K562 (cell line): ENCODE results near the gene DGAT2. TPM values are rescaled to one million over a fixed set of nuclear protein-coding genes. Genes with fewer than 3 reads are reported as not detected.

Experiments
- ATAC-seq: fragments of 200-7000 bp; cut with Tn5 transposase; 3 replicates; pipeline ENCODE4 v1.9.1; 2020; ENCODE audit warnings: moderate library complexity
- BruUV-seq: library from RNA; stranded (reverse); fragments of 400-500 nt; replicated peaks from 2 replicates; lab custom pipeline; 2021; lab: Mats Ljungman, UMichigan
- CTCF ChIA-PET: fragments of 300-600 bp; formaldehyde crosslinking; extraction: SDS; loops from one replicate; lab custom pipeline; 2021; ENCODE audit warnings: low intra/inter-chr PET ratio; lab: Yijun Ruan, JAX
- POLR2A ChIA-PET: fragments of 300-600, 350-650 bp; sonication (Branson Sonifier 250); formaldehyde crosslinking; extraction: SDS; loops from one replicate; lab custom pipeline; 2021; ENCODE audit warnings: antibody characterized with exemption, inconsistent platforms; lab: Yijun Ruan, JAX
- DNase-seq, 4 experiments: peaks; one replicate each; pipeline versions ENCODE4 v3.0.0 to v3.0.0-alpha.2; 2011 to 2018; ENCODE audit warnings: low spot score in 3 of 4, mixed read lengths in 3 of 4; ENCODE audit errors: extremely low read depth in 1 of 4
- FAIRE-seq: peaks from 2 replicates; lab custom pipeline; 2011; peaks lifted over from hg19 to GRCh38; lab: Jason Lieb, UNC
- H2AFZ ChIP-seq: 2 replicates; pipeline ENCODE4 v1.6.0; 2011; ENCODE audit warnings: low read depth, low read length, control low read depth, inconsistent platforms
- H3K27ac ChIP-seq: fragments of 200-600 bp; 3 replicates; pipeline ENCODE4 v1.8.0; 2011; ENCODE audit warnings: low read depth, mild to moderate bottlenecking, control low read depth, inconsistent platforms, low read length, moderate library complexity, mixed read lengths; ENCODE audit errors: extremely low read depth
- H3K27me3 ChIP-seq, 2 experiments: fragments of 300-600 bp in 1 of 2; 2 replicates in 1 of 2; 3 replicates in 1 of 2; pipeline versions ENCODE4 v1.6.0 to v1.8.0; 2011; ENCODE audit warnings: inconsistent platforms in 2 of 2, low read length in 2 of 2, mild to moderate bottlenecking in 1 of 2, mixed read lengths in 1 of 2, moderate library complexity in 1 of 2; ENCODE audit not compliant: control insufficient read depth in 2 of 2, insufficient read depth in 2 of 2
- H3K36me3 ChIP-seq: fragments of 300-600 bp; 3 replicates; pipeline ENCODE4 v1.8.0; 2011; ENCODE audit warnings: mild to moderate bottlenecking, low read length, inconsistent platforms; ENCODE audit not compliant: control insufficient read depth, insufficient read depth
- H3K4me1 ChIP-seq, 2 experiments: fragments of 200-600 bp in 1 of 2; replicated peaks in 1 of 2; 2 replicates in 1 of 2; 3 replicates in 1 of 2; pipeline versions ENCODE4 v1.5.1 to v1.8.0; 2011; ENCODE audit warnings: inconsistent platforms in 2 of 2, low read length in 2 of 2, mild to moderate bottlenecking in 1 of 2, mixed read lengths in 1 of 2, moderate library complexity in 1 of 2; ENCODE audit not compliant: control insufficient read depth in 2 of 2, insufficient read depth in 2 of 2
- H3K4me2 ChIP-seq: 2 replicates; pipeline ENCODE4 v1.6.1; 2011; ENCODE audit warnings: low read length, control low read depth, inconsistent platforms, mixed read lengths; ENCODE audit not compliant: insufficient read depth
- H3K4me3 ChIP-seq: fragments of 200-600 bp; sonication (generic), shearing (Covaris generic); 2 replicates; pipeline ENCODE4 v1.5.1; 2016; ENCODE audit warnings: control low read depth, inconsistent platforms
- H3K79me2 ChIP-seq: fragments of 200-600 bp; 3 replicates; pipeline ENCODE4 v1.8.0; 2011; ENCODE audit warnings: low read length, inconsistent platforms; ENCODE audit not compliant: control insufficient read depth, insufficient read depth
- H3K9ac ChIP-seq, 2 experiments: 2 replicates each; pipeline versions ENCODE4 v1.6.0 to v1.6.1; 2011; ENCODE audit warnings: low read depth in 2 of 2, low read length in 2 of 2, control low read depth in 1 of 2, inconsistent platforms in 1 of 2, mild to moderate bottlenecking in 1 of 2, mixed read lengths in 1 of 2; ENCODE audit not compliant: insufficient read depth in 1 of 2
- H3K9me1 ChIP-seq: one replicate; pipeline ENCODE4 v1.6.0; 2011; ENCODE audit warnings: inconsistent platforms, mild to moderate bottlenecking, low read length, moderate library complexity; ENCODE audit not compliant: control insufficient read depth, insufficient read depth
- H3K9me3 ChIP-seq: replicated peaks from 2 replicates; pipeline ENCODE4 v1.5.1; 2011; ENCODE audit warnings: low read depth, low read length, inconsistent platforms; ENCODE audit not compliant: control insufficient read depth, insufficient read depth
- H4K20me1 ChIP-seq: replicated peaks from 2 replicates; pipeline ENCODE4 v1.6.1; 2011; ENCODE audit warnings: low read length, inconsistent platforms, mixed read lengths; ENCODE audit not compliant: control insufficient read depth, insufficient read depth
- ARID3B ChIP-seq: fragments of 250-450 bp; sonication (Bioruptor Pico); IDR thresholded peaks from 2 replicates; pipeline ENCODE4 v1.4.0; 2020; ENCODE audit warnings: borderline replicate concordance
- CXXC5 ChIP-seq: fragments of 250-450 bp; sonication (Bioruptor Pico); IDR thresholded peaks from 2 replicates; pipeline ENCODE4 v1.8.0; 2022; ENCODE audit warnings: inconsistent platforms, mild to moderate bottlenecking, moderate library complexity
- GABPA ChIP-seq: fragments of 200-800 bp; sonication (Bioruptor generic); conservative IDR thresholded peaks from 2 replicates; pipeline ENCODE4 v1.6.1; 2016; ENCODE audit warnings: low read depth, missing genetic modification characterization, missing compliant biosample characterization
- GTF2A2 ChIP-seq: IDR thresholded peaks from 2 replicates; pipeline ENCODE4 v1.6.1; 2016; ENCODE audit warnings: mild to moderate bottlenecking, missing genetic modification characterization, missing compliant biosample characterization
- POLR2A ChIP-seq: fragments of 450-650 bp; conservative IDR thresholded peaks from 2 replicates; pipeline ENCODE4 v1.6.1; 2016
- TEAD4 ChIP-seq, 2 experiments: sonication (generic) in 1 of 2; formaldehyde crosslinking in 1 of 2; IDR thresholded peaks; 2 replicates each; pipeline versions ENCODE4 v1.6.1 to v1.8.0; 2012 to 2022; ENCODE audit warnings: borderline replicate concordance in 1 of 2, inconsistent platforms in 1 of 2, low read length in 1 of 2, mild to moderate bottlenecking in 1 of 2, missing genetic modification reagents in 1 of 2
- YY1 ChIP-seq, 3 experiments: IDR thresholded peaks; 2 replicates each; pipeline ENCODE4 v1.6.1; 2011; ENCODE audit warnings: low read length in 2 of 3, mild to moderate bottlenecking in 2 of 3, moderate library complexity in 2 of 3, borderline replicate concordance in 1 of 3, control low read depth in 1 of 3, low read depth in 1 of 3; ENCODE audit not compliant: insufficient read depth in 3 of 3, insufficient replicate concordance in 2 of 3, control insufficient read depth in 1 of 3, insufficient read length in 1 of 3; ENCODE audit errors: extremely low read depth in 1 of 3
- ZBTB8A ChIP-seq: fragments of 450-650 bp; IDR thresholded peaks from 2 replicates; pipeline ENCODE4 v1.6.1; 2018; ENCODE audit warnings: mild to moderate bottlenecking, moderate library complexity; ENCODE audit not compliant: partially characterized antibody
- ZNF436 ChIP-seq: fragments of 250-450, 450-650 bp; sonication (Bioruptor Pico); formaldehyde crosslinking; IDR thresholded peaks from 2 replicates; pipeline ENCODE4 v1.7.0; 2020; ENCODE audit warnings: mild to moderate bottlenecking
- ZNF778 ChIP-seq: fragments of 450-650 bp; formaldehyde crosslinking; IDR thresholded peaks from 2 replicates; pipeline ENCODE4 v1.4.0; 2020; ENCODE audit warnings: mild to moderate bottlenecking, moderate library complexity
- ZNF79 ChIP-seq: fragments of 250-450 bp; sonication (Bioruptor Pico); IDR thresholded peaks from 2 replicates; pipeline ENCODE4 v1.4.0; 2020; ENCODE audit warnings: low read depth, mild to moderate bottlenecking, moderate library complexity
- WGBS: fragments of 100-300 bp; shearing (Covaris generic); methylation state at CpG from one replicate; pipeline ENCODE4 v1.1.6; 2016; ENCODE audit warnings: low coverage, mixed read lengths; ENCODE audit not compliant: insufficient coverage; ENCODE audit errors: missing lambda C conversion rate; 5-methylcytosine and 5-hydroxymethylcytosine counted together
- in situ Hi-C: fragments of 300-500 bp; cut with MboI; formaldehyde crosslinking; loops from 4 replicates; pipeline ENCODE4 v1.15.0; 2018; ENCODE audit warnings: inconsistent platforms, mixed read lengths
- intact Hi-C: fragments of 100-400 bp; cut with micrococcal nuclease; formaldehyde crosslinking; loops from 2 replicates; pipeline ENCODE4 v1.14.2; 2022
- polyA plus RNA-seq, 8 experiments: library from polyadenylated mRNA; depleted of rRNA in 4 of 8; stranded (reverse) in 5 of 8; unstranded in 3 of 8; fragments of >200 nt; fragmentation: Nextera tagmentation in 2 of 8; fragmentation: Illumina TruSeq in 1 of 8; extraction: Ambion mirVana in 2 of 8; extraction: Trizol in 1 of 8; gene quantifications; 2 replicates each; pipeline versions ENCODE4 v1.2.1 to v1.2.3, GENCODE V29; 2011 to 2014; ENCODE audit warnings: inconsistent platforms in 1 of 8, missing spikeins in 1 of 8
- total RNA-seq, 7 experiments: library from RNA; depleted of rRNA in 6 of 7; stranded (reverse); fragments of >200 nt in 6 of 7; fragmentation: Illumina TruSeq in 2 of 7; extraction: Trizol in 2 of 7; gene quantifications; 2 replicates each; pipeline versions ENCODE4 v1.2.1 to v1.2.3, GENCODE V29; 2011 to 2021; ENCODE audit warnings: low replicate concordance in 1 of 7
- TF ChIP-seq, protein P1 (sequence below): IDR thresholded peaks from 3 replicates; pipeline ENCODE4 v1.6.1; 2011; ENCODE audit warnings: borderline replicate concordance, mild to moderate bottlenecking; ENCODE audit not compliant: insufficient read length, insufficient read depth
- TF ChIP-seq, protein P2 (sequence below): fragments of 450-650 bp; IDR thresholded peaks from 2 replicates; pipeline ENCODE4 v1.6.1; 2017; ENCODE audit warnings: antibody characterized with exemption, mild to moderate bottlenecking

Gene DGAT2
- total and polyA plus RNA-seq, 9 of the 15 experiments (the other 6 are each of a cell fraction or from before 2014, with no cell fraction given): 0.68 to 2.8 (median 1.8) TPM

- peak overlapping the region; percentile 79 for H3K27ac ChIP-seq
- DNase-seq: peak in 1 of 4 experiments; percentile 56
- H3K4me2 ChIP-seq: peak overlapping the region; percentile 84
- no peaks in the 10 kb centered on the region; the same call in 1 of the 2 replicates for H4K20me1 ChIP-seq
- H3K9me3 ChIP-seq: no peaks in the 10 kb centered on the region
- WGBS: under 1% methylated on average over 35 of the region's 60 CpGs
- no peaks in the 10 kb centered on the region for H3K36me3 ChIP-seq
- H3K4me1 ChIP-seq: peaks cover 14 to 28% of the 10 kb centered on the region in 2 experiments
- peaks cover 48% of the 10 kb centered on the region for H3K79me2 ChIP-seq
- BruUV-seq: no TSS peak
- FAIRE-seq: no peak
- H3K27me3 ChIP-seq: no peaks in the 10 kb centered on the region
- H3K9ac ChIP-seq: peak overlapping the region; percentile 75 to 92
- POLR2A ChIA-PET: interaction anchor here (0.7 kb wide), 1 partner anchor 307 kb away, joined by 3 read pairs; no protein-coding TSS in a partner anchor
- intact Hi-C loops (no loop called here), in situ Hi-C loops (no loop called here)
- peak overlapping the region; percentile 98 for H2AFZ ChIP-seq
- peak; percentile 62 for ATAC-seq
- CTCF ChIA-PET: no interaction called here
- H3K9me1 ChIP-seq: no peaks in the 10 kb centered on the region
- H3K4me3 ChIP-seq: peak overlapping the region; percentile 87
- TF ChIP-seq ZNF436 (no peak), ZNF778 (CRISPR knock-in tag) (no peak), TEAD4 (IDR thresholded peaks at IDR 0.05; ENCODE audit: low read length) (no peak), TEAD4 (CRISPR knock-in tag; IDR thresholded peaks at IDR 0.05; ENCODE audit: borderline replicate concordance) (no peak), GABPA (tag) (no peak), ARID3B (CRISPR knock-in tag) (no peak), CXXC5 (no peak), ZNF79 (CRISPR knock-in tag) (no peak), POLR2A (peak; percentile 17; the same call in 1 of the 2 replicates), ZBTB8A (no peak), GTF2A2 (no peak), YY1 (IDR thresholded peaks at IDR 0.05; ENCODE audit: borderline replicate concordance in 1 of 3, control insufficient read depth in 1 of 3, extremely low read depth in 1 of 3, insufficient read depth in 3 of 3, insufficient read length in 1 of 3, insufficient replicate concordance in 2 of 3, low read depth in 1 of 3, low read length in 2 of 3) (peak in 1 of 3 experiments; percentile 38)
- TF ChIP-seq, protein P1, sequence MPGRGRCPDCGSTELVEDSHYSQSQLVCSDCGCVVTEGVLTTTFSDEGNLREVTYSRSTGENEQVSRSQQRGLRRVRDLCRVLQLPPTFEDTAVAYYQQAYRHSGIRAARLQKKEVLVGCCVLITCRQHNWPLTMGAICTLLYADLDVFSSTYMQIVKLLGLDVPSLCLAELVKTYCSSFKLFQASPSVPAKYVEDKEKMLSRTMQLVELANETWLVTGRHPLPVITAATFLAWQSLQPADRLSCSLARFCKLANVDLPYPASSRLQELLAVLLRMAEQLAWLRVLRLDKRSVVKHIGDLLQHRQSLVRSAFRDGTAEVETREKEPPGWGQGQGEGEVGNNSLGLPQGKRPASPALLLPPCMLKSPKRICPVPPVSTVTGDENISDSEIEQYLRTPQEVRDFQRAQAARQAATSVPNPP: no peak
- TF ChIP-seq, protein P2, sequence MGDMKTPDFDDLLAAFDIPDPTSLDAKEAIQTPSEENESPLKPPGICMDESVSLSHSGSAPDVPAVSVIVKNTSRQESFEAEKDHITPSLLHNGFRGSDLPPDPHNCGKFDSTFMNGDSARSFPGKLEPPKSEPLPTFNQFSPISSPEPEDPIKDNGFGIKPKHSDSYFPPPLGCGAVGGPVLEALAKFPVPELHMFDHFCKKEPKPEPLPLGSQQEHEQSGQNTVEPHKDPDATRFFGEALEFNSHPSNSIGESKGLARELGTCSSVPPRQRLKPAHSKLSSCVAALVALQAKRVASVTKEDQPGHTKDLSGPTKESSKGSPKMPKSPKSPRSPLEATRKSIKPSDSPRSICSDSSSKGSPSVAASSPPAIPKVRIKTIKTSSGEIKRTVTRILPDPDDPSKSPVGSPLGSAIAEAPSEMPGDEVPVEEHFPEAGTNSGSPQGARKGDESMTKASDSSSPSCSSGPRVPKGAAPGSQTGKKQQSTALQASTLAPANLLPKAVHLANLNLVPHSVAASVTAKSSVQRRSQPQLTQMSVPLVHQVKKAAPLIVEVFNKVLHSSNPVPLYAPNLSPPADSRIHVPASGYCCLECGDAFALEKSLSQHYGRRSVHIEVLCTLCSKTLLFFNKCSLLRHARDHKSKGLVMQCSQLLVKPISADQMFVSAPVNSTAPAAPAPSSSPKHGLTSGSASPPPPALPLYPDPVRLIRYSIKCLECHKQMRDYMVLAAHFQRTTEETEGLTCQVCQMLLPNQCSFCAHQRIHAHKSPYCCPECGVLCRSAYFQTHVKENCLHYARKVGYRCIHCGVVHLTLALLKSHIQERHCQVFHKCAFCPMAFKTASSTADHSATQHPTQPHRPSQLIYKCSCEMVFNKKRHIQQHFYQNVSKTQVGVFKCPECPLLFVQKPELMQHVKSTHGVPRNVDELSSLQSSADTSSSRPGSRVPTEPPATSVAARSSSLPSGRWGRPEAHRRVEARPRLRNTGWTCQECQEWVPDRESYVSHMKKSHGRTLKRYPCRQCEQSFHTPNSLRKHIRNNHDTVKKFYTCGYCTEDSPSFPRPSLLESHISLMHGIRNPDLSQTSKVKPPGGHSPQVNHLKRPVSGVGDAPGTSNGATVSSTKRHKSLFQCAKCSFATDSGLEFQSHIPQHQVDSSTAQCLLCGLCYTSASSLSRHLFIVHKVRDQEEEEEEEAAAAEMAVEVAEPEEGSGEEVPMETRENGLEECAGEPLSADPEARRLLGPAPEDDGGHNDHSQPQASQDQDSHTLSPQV: no peak
Measured at GRCh38 chr11:75815345-75816168, 47.0 kb downstream of the DGAT2 start.
